K562 (cell line): ENCODE data around the gene DDAH2. TPM values are rescaled to one million over a fixed set of nuclear protein-coding genes. Genes with fewer than 3 reads are reported as not detected.

Experiments
- CBX2 ChIP-seq: fragments of 200-600 bp; sonication (generic); IDR thresholded peaks from one replicate; pipeline ENCODE4 v1.6.1; 2012; ENCODE audit warnings: mild to moderate bottlenecking, low read length, inconsistent platforms; ENCODE audit not compliant: insufficient read depth, poor library complexity, severe bottlenecking
- SFPQ ChIP-seq: fragments of 200-400 bp; formaldehyde crosslinking; IDR thresholded peaks from 2 replicates; pipeline ENCODE4 v1.6.1; 2017; ENCODE audit warnings: mild to moderate bottlenecking, low read depth, low read length, moderate library complexity
- SLC30A9 ChIP-seq: fragments of 250-450 bp; sonication (Bioruptor Pico); IDR thresholded peaks from 2 replicates; pipeline ENCODE4 v1.8.0; 2022; ENCODE audit warnings: mild to moderate bottlenecking, moderate library complexity
- polyA plus RNA-seq, 8 experiments: library from polyadenylated mRNA; depleted of rRNA in 4 of 8; stranded (reverse) in 5 of 8; unstranded in 3 of 8; fragments of >200 nt; fragmentation: Nextera tagmentation in 2 of 8; fragmentation: Illumina TruSeq in 1 of 8; extraction: Ambion mirVana in 2 of 8; extraction: Trizol in 1 of 8; gene quantifications; 2 replicates each; pipeline versions ENCODE4 v1.2.1 to v1.2.3, GENCODE V29; 2011 to 2014; ENCODE audit warnings: inconsistent platforms in 1 of 8, missing spikeins in 1 of 8
- total RNA-seq, 7 experiments: library from RNA; depleted of rRNA in 6 of 7; stranded (reverse); fragments of >200 nt in 6 of 7; fragmentation: Illumina TruSeq in 2 of 7; extraction: Trizol in 2 of 7; gene quantifications; 2 replicates each; pipeline versions ENCODE4 v1.2.1 to v1.2.3, GENCODE V29; 2011 to 2021; ENCODE audit warnings: low replicate concordance in 1 of 7
- TF ChIP-seq, protein P1 (sequence below): fragments of 250-450 bp; sonication (Bioruptor Pico); IDR thresholded peaks from 2 replicates; pipeline ENCODE4 v1.4.0; 2020; ENCODE audit warnings: borderline replicate concordance
- TF ChIP-seq, protein P2 (sequence below): sonication (generic); formaldehyde crosslinking; IDR thresholded peaks from 2 replicates; pipeline ENCODE4 v1.8.0; 2022; ENCODE audit warnings: mild to moderate bottlenecking, missing genetic modification reagents

DDAH2 gene
- total and polyA plus RNA-seq, 9 of the 15 experiments (the other 6 are each of a cell fraction or from before 2014, with no cell fraction given): 1.8 to 45.4 (median 21.4) TPM

GRCh38 chr6:31776485-31776988, 47.4 kb upstream of the DDAH2 start (continued):
- TF ChIP-seq CBX2: no peak
- no peak for TF ChIP-seq SFPQ
- TF ChIP-seq, protein P1, sequence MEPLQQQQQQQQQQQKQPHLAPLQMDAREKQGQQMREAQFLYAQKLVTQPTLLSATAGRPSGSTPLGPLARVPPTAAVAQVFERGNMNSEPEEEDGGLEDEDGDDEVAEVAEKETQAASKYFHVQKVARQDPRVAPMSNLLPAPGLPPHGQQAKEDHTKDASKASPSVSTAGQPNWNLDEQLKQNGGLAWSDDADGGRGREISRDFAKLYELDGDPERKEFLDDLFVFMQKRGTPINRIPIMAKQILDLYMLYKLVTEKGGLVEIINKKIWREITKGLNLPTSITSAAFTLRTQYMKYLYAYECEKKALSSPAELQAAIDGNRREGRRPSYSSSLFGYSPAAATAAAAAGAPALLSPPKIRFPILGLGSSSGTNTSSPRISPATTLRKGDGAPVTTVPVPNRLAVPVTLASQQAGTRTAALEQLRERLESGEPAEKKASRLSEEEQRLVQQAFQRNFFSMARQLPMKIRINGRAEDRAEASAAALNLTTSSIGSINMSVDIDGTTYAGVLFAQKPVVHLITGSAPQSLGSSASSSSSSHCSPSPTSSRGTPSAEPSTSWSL (CRISPR knock-in tag): 0 out of 2 replicates have a peak, but pooled peaks have one; percentile 20
- TF ChIP-seq SLC30A9: no peak
- TF ChIP-seq, protein P2, sequence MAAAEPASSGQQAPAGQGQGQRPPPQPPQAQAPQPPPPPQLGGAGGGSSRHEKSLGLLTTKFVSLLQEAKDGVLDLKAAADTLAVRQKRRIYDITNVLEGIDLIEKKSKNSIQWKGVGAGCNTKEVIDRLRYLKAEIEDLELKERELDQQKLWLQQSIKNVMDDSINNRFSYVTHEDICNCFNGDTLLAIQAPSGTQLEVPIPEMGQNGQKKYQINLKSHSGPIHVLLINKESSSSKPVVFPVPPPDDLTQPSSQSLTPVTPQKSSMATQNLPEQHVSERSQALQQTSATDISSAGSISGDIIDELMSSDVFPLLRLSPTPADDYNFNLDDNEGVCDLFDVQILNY (CRISPR knock-in tag): 0 out of 2 replicates have a peak, but pooled peaks have one; percentile 9
